GM23248 (cell line): ENCODE data around the gene WDR75. TPM values are rescaled to one million over a fixed set of nuclear protein-coding genes. Genes with fewer than 3 reads are reported as not detected.
"Not testable (repeated sequence)": the region's sequence is repeated elsewhere in the genome, so short reads cannot be mapped to it uniquely, and the experiment has no call there.

ENCODE experiments used
- DNase-seq: peaks from one replicate; pipeline ENCODE4 v3.0.0-alpha.2; 2015
- H2AFZ ChIP-seq: fragments of 200-600 bp; sonication (generic); 2 replicates; pipeline ENCODE4 v1.6.1; 2016; ENCODE audit warnings: antibody characterized with exemption
- H3F3A ChIP-seq: fragments of 200-600 bp; sonication (generic); 2 replicates; pipeline ENCODE4 v1.6.1; 2016; ENCODE audit warnings: mild to moderate bottlenecking, antibody characterized with exemption, mixed run types; ENCODE audit not compliant: insufficient read depth
- H3K27ac ChIP-seq: fragments of 200-600 bp; sonication (generic); 2 replicates; pipeline ENCODE4 v1.5.1; 2016; ENCODE audit warnings: mild to moderate bottlenecking
- H3K27me3 ChIP-seq: fragments of 200-600 bp; sonication (generic); replicated peaks from 2 replicates; pipeline ENCODE4 v1.6.1; 2016; ENCODE audit warnings: mild to moderate bottlenecking; ENCODE audit not compliant: insufficient read depth
- H3K36me3 ChIP-seq: fragments of 200-600 bp; sonication (generic); 2 replicates; pipeline ENCODE4 v1.6.1; 2016; ENCODE audit warnings: low read depth, mild to moderate bottlenecking
- H3K4me1 ChIP-seq: fragments of 200-600 bp; sonication (generic); 2 replicates; pipeline ENCODE4 v1.6.1; 2016; ENCODE audit warnings: mild to moderate bottlenecking; ENCODE audit not compliant: insufficient read depth
- H3K4me2 ChIP-seq: fragments of 200-600 bp; sonication (generic); one replicate; pipeline ENCODE4 v1.6.1; 2016; ENCODE audit warnings: mild to moderate bottlenecking; ENCODE audit not compliant: unreplicated experiment
- H3K4me3 ChIP-seq: fragments of 200-600 bp; sonication (generic); 2 replicates; pipeline ENCODE4 v1.5.1; 2016; ENCODE audit warnings: mild to moderate bottlenecking
- H3K79me2 ChIP-seq: fragments of 200-600 bp; sonication (generic); 2 replicates; pipeline ENCODE4 v1.6.1; 2016; ENCODE audit warnings: mild to moderate bottlenecking; ENCODE audit not compliant: insufficient read depth
- H3K9ac ChIP-seq: fragments of 200-600 bp; sonication (generic); 2 replicates; pipeline ENCODE4 v1.6.1; 2016; ENCODE audit warnings: mild to moderate bottlenecking
- H3K9me2 ChIP-seq: fragments of 200-600 bp; sonication (generic); 2 replicates; pipeline ENCODE4 v1.6.1; 2016; ENCODE audit warnings: mixed run types, mild to moderate bottlenecking, moderate library complexity; ENCODE audit not compliant: insufficient read depth
- H3K9me3 ChIP-seq: fragments of 200-600 bp; sonication (generic); one replicate; pipeline ENCODE4 v1.6.1; 2017; ENCODE audit warnings: low read depth
- H4K20me1 ChIP-seq: fragments of 200-600 bp; sonication (generic); 2 replicates; pipeline ENCODE4 v1.6.0; 2016; ENCODE audit not compliant: insufficient read depth
- EZH2 ChIP-seq: fragments of 200-600 bp; sonication (generic); IDR thresholded peaks from 2 replicates; pipeline ENCODE4 v1.6.1; 2018; ENCODE audit warnings: antibody characterized with exemption, mild to moderate bottlenecking; ENCODE audit not compliant: insufficient read depth, poor library complexity, severe bottlenecking
- EZH2phosphoT487 ChIP-seq: fragments of 200-600 bp; sonication (generic); IDR thresholded peaks from 2 replicates; pipeline ENCODE4 v1.6.1; 2018; ENCODE audit warnings: antibody characterized with exemption, moderate library complexity, mild to moderate bottlenecking, low read depth; ENCODE audit not compliant: insufficient read depth
- WGBS, 2 experiments: methylation state at CpG; one replicate each; pipeline ENCODE4 v1.1.6; 2015 to 2017; ENCODE audit warnings: low lambda C conversion rate in 2 of 2, low coverage in 1 of 2; ENCODE audit errors: missing lambda C conversion rate in 2 of 2; 5-methylcytosine and 5-hydroxymethylcytosine counted together
- in situ Hi-C: fragments of 300-500 bp; cut with MboI; formaldehyde crosslinking; loops from 2 replicates; pipeline ENCODE4 v1.15.0; 2020
- polyA plus RNA-seq: library from polyadenylated mRNA; unstranded; fragments of >200 nt; fragmentation: Nextera tagmentation; extraction: Ambion mirVana; gene quantifications from 2 replicates; pipeline ENCODE4 v1.2.1, GENCODE V29; 2016
- total RNA-seq: library from RNA; depleted of rRNA; stranded (reverse); fragments of >200 nt; shearing (Covaris generic); gene quantifications from 2 replicates; pipeline ENCODE4 v1.2.3, GENCODE V29; 2014

Gene WDR75
- total and polyA plus RNA-seq, 2 experiments from 2014 or later = 25.8 to 44.1 TPM

DNA sequence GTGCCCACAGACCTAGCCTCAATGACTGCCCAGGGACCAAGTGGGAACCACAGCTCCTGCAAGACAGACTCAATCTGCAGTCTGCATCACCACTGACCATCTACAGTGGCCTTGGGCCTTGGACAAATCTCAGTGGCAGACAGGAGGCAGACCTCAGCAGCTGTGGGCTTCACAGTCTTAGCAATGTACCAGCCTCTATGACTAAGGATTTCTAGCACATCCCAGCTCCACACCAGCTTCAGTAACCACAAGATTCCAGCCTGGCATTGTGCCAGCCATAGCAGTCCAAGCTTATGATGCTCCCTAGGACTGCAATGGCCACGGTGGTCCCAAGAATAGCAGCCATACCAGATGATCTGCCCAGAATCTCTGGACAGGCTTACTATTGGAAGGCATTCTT lies 19.6 kb upstream of the WDR75 start:
- H3K4me3 ChIP-seq = no peak overlapping the region
- H3K9me3 ChIP-seq = no peaks in the 10 kb centered on the region
- WGBS, 2 experiments = 69 to 96% methylated on average over 1 of the region's 1 CpG
- H3K9me2 ChIP-seq = no peaks in the 10 kb centered on the region
- in situ Hi-C loops = loop anchor here (25.0 kb wide), 1 partner anchor 884 kb away; no protein-coding TSS in a partner anchor
- peak; percentile 60 for DNase-seq
- H3K9ac ChIP-seq = no peak overlapping the region
- no peaks in the 10 kb centered on the region for H3K27me3 ChIP-seq
- TF ChIP-seq EZH2phosphoT487 = no peak
- TF ChIP-seq EZH2 = no peak
- no peak overlapping the region for H3K4me2 ChIP-seq
- no peaks in the 10 kb centered on the region for H3K79me2 ChIP-seq
- no peaks in the 10 kb centered on the region for H3F3A ChIP-seq
- no peaks in the 10 kb centered on the region for H3K4me1 ChIP-seq
- no peak overlapping the region for H2AFZ ChIP-seq
- no peak overlapping the region for H3K27ac ChIP-seq
- no peaks in the 10 kb centered on the region for H4K20me1 ChIP-seq
- H3K36me3 ChIP-seq = no peaks in the 10 kb centered on the region

DNA sequence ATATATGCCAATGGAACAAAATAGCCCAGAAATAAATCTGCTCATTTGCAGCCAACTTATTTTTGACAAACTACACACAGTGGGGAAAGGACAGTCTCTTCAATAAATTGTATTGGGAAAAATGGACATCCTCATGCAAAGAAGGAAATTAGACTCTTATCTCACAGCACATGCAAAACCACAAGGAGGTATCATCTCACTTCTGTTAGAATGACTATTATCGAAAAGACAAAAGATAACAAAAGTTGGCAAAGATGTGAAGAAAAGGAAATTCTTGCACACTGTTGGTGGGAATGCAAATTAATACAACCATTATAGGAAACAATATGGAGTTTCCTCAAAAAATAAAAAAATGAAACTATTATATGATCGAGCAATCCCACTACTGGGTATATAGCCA lies 16.3 kb upstream of the WDR75 start:
- Histone ChIP-seq H3K27ac (no peak overlapping the region), H2AFZ (no peak overlapping the region), H3K4me3 (no peak overlapping the region), H3K27me3 (no peaks in the 10 kb centered on the region), H3K4me1 (no peaks in the 10 kb centered on the region), H3F3A (no peaks in the 10 kb centered on the region), H4K20me1 (no peaks in the 10 kb centered on the region), H3K36me3 (no peaks in the 10 kb centered on the region), H3K9ac (no peak overlapping the region), H3K79me2 (no peaks in the 10 kb centered on the region), H3K9me3 (no peaks in the 10 kb centered on the region), H3K9me2 (no peaks in the 10 kb centered on the region), H3K4me2 (no peak overlapping the region)
- DNase-seq = no peak
- WGBS, 2 experiments = 63 to 76% methylated on average over 2 of the region's 2 CpGs
- TF ChIP-seq EZH2 = no peak
- no peak for TF ChIP-seq EZH2phosphoT487
- in situ Hi-C loops = loop anchor here (25.0 kb wide), 1 partner anchor 888 kb away; no protein-coding TSS in a partner anchor

DNA sequence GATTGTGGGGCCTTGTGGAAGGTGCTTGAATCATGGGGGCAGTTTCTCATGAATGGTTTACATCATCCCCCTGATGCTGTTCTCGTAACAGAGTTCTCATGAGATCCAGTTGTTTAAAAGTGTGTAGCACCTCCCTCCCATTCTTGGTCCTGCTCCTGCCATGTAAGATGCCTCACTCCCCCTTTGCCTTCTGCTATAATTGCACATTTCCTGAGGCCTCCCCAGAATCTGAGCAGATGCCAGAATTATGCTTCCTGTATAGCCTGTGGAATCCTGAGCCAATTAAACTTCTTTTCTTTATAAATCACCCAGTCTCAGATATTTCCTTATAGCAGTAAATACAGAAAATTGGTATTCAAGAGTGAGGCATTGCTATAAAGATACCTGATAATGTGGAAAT lies 15.6 kb upstream of the WDR75 start:
- Histone ChIP-seq H3K27me3 (no peaks in the 10 kb centered on the region), H3K9ac (no peak overlapping the region), H3K4me3 (no peak overlapping the region), H3K4me1 (no peaks in the 10 kb centered on the region), H3K27ac (no peak overlapping the region), H4K20me1 (no peaks in the 10 kb centered on the region), H2AFZ (no peak overlapping the region), H3K36me3 (no peaks in the 10 kb centered on the region), H3K79me2 (no peaks in the 10 kb centered on the region), H3K9me3 (no peaks in the 10 kb centered on the region), H3K4me2 (no peak overlapping the region), H3F3A (no peaks in the 10 kb centered on the region), H3K9me2 (no peaks in the 10 kb centered on the region)
- in situ Hi-C loops = no loop called here
- DNase-seq = no peak
- TF ChIP-seq EZH2phosphoT487 (no peak), EZH2 (no peak)
- WGBS, 2 experiments = 95 to 97% methylated on average over 1 of the region's 1 CpG

DNA sequence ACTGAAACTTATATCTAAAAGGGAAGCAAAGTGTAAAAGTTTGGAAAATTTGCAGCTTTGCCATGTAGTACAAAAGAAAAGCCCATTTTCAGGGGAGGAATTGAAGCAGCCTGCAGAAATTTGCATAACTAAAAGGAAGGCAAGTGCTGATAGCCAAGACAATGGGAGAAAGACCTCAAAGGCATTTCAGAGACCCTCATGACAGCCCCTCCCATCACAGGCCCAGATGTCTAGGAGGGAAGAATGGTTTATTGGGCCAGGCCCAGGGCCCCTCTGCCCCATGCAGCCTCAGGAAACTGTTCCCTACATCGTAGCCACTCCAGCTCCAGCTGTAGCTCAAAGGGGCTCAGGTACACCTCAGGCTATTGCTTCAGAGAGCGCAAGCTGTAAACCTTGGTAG lies 14.4 kb upstream of the WDR75 start:
- Histone ChIP-seq H3K27me3 (no peaks in the 10 kb centered on the region), H3K9me2 (no peaks in the 10 kb centered on the region), H3K27ac (no peak overlapping the region), H3K4me3 (no peak overlapping the region), H2AFZ (no peak overlapping the region), H3K9me3 (no peaks in the 10 kb centered on the region), H3K9ac (no peak overlapping the region), H3K79me2 (no peaks in the 10 kb centered on the region), H4K20me1 (no peaks in the 10 kb centered on the region), H3F3A (no peaks in the 10 kb centered on the region), H3K4me2 (no peak overlapping the region), H3K36me3 (no peaks in the 10 kb centered on the region), H3K4me1 (no peaks in the 10 kb centered on the region)
- 72 to 89% methylated on average over 2 of the region's 2 CpGs for WGBS, 2 experiments
- TF ChIP-seq EZH2 = no peak
- TF ChIP-seq EZH2phosphoT487 = no peak
- in situ Hi-C loops = no loop called here
- DNase-seq = no peak

DNA sequence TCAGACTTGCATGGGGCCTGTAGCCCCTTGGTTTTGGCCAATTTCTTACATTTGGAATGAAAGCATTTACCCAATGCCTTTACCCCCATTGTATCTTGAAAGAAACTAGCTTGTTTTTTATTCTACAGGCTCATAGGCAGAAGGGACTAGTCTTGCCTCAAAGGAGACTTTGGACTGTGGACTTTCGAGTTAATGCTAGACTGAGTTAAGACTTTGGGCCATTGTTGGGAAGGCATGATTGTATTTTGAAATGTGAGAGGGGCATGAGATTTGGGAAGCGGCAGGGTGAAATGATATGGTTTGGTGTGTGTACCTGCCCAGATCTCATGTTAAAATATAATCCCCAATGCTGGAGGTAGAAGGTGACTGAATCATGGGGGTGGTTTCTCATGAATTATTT lies 13.4 kb upstream of the WDR75 start:
- no peak for DNase-seq
- Histone ChIP-seq H3K9me2 (no peaks in the 10 kb centered on the region), H3F3A (no peaks in the 10 kb centered on the region), H3K4me1 (no peaks in the 10 kb centered on the region), H3K36me3 (no peaks in the 10 kb centered on the region), H3K9me3 (no peaks in the 10 kb centered on the region), H3K27ac (no peak overlapping the region), H3K4me3 (no peak overlapping the region), H3K4me2 (no peak overlapping the region), H3K27me3 (no peaks in the 10 kb centered on the region), H2AFZ (no peak overlapping the region), H4K20me1 (no peaks in the 10 kb centered on the region), H3K79me2 (no peaks in the 10 kb centered on the region), H3K9ac (no peak overlapping the region)
- no peak for TF ChIP-seq EZH2
- TF ChIP-seq EZH2phosphoT487 = no peak
- in situ Hi-C loops = no loop called here
- 87 to 92% methylated on average over 2 of the region's 2 CpGs for WGBS, 2 experiments

DNA sequence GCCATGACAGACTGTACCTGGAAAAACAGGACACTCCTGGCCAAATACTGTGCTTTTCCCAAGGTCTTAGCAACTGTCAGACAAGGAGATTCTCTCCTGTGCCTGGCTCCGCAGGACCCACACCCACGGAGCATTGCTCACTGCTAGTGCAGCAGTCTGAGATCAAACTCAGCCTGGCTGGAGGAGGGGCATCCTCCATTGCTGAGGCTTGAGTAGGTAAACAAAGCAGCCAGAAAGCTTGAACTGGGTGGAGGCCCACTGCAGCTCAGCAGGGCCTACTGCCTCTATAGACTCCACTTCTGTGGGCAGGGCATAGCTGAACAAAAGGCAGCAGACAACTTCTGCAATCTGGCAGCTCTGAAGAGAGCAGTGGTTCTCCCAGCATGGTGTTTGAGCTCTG lies 10.8 kb upstream of the WDR75 start:
- 74 to 82% methylated on average over 2 of the region's 2 CpGs for WGBS, 2 experiments
- H3K9me3 ChIP-seq, H3K4me2 ChIP-seq, in situ Hi-C loops, H3K4me1 ChIP-seq, H3K9ac ChIP-seq, H3K36me3 ChIP-seq, H3K27ac ChIP-seq, H3F3A ChIP-seq, H3K4me3 ChIP-seq, H3K27me3 ChIP-seq, H3K9me2 ChIP-seq, H3K79me2 ChIP-seq, H4K20me1 ChIP-seq: not testable (repeated sequence)
- H2AFZ ChIP-seq = peak overlapping the region; percentile 66
- DNase-seq = peak; percentile 61

DNA sequence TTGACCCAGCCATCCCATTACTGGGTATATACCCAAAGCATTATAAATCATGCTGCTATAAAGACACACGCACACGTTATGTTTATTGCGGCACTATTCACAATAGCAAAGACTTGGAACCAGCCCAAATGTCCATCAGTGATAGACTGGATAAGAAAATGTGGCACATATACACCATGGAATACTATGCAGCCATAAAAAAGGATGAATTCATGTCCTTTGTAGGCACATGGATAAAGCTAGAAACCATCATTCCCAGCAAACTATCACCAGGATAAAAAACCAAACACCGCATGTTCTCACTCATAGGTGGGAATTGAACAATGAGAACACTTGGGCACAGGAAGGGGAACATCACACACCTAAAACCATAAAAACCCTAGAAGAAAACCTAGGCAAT lies 5.5 kb upstream of the WDR75 start:
- H4K20me1 ChIP-seq, H3K79me2 ChIP-seq, H3K9ac ChIP-seq, H3F3A ChIP-seq, H3K4me1 ChIP-seq, H3K9me3 ChIP-seq, H3K27me3 ChIP-seq, H3K27ac ChIP-seq, DNase-seq, in situ Hi-C loops, H3K4me3 ChIP-seq, H3K4me2 ChIP-seq, H3K9me2 ChIP-seq, H3K36me3 ChIP-seq, H2AFZ ChIP-seq: not testable (repeated sequence)
- WGBS, 2 experiments = 77 to 97% methylated on average over 4 of the region's 4 CpGs
